ENCODE measurements around the gene GPR37.
A peak's percentile ranks its signal among the peaks of the same experiment; 100 is the strongest.

The GPR37 gene, protein sequence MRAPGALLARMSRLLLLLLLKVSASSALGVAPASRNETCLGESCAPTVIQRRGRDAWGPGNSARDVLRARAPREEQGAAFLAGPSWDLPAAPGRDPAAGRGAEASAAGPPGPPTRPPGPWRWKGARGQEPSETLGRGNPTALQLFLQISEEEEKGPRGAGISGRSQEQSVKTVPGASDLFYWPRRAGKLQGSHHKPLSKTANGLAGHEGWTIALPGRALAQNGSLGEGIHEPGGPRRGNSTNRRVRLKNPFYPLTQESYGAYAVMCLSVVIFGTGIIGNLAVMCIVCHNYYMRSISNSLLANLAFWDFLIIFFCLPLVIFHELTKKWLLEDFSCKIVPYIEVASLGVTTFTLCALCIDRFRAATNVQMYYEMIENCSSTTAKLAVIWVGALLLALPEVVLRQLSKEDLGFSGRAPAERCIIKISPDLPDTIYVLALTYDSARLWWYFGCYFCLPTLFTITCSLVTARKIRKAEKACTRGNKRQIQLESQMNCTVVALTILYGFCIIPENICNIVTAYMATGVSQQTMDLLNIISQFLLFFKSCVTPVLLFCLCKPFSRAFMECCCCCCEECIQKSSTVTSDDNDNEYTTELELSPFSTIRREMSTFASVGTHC

DNA sequence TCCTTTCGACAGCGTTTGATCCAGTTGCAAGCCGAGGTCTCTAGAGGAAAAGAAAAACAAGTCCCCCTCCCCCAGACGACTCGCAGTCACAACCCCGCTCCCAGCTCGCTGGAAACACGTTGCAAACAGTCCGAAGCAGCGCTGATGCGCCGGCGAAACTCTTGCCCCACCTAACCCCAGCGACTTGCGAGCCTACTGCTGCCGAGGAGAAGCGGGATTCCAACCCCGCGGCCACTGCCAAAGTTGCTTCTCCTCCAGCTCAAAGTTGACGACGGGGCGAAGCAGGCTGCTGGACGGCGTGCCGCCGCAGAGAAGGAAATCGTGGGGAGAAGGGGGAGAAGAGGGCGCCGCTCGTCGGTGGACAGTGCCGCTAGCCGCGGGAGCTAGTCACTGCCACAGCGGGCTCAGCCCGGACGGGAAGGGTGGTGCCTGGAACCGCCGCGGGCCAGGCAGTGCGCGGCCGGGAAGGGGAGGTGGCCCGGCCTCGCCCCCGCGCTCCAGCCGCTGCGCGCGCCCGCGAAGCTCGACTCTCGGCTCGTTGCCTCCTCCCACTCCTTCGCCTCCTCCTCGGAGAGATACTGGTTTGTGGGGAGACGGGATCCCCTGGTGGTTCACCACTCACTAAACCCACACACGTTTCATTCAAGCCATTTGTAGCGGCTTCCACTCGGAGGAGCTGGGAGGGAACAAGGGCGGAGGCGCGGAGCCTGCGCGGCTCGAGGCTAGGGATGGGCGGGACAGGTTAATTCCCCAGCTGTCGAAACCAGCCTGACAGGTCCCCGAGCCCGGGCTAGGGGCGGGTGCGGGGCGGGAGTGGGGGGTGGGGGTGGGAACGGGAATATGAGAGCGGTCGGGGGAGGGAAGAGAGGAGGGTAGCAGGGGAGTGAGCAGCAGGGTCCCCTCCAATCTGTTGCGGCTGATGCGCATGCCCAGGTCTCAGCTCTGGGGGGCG is at the start of gene GPR37:
Gene GPR37, minus strand, starts transcription at position 392 of the 952 bp plus-strand sequence. CDS start 816 bp downstream, outside the sequence.
- DNase-seq, result peak; percentile 56

DNA sequence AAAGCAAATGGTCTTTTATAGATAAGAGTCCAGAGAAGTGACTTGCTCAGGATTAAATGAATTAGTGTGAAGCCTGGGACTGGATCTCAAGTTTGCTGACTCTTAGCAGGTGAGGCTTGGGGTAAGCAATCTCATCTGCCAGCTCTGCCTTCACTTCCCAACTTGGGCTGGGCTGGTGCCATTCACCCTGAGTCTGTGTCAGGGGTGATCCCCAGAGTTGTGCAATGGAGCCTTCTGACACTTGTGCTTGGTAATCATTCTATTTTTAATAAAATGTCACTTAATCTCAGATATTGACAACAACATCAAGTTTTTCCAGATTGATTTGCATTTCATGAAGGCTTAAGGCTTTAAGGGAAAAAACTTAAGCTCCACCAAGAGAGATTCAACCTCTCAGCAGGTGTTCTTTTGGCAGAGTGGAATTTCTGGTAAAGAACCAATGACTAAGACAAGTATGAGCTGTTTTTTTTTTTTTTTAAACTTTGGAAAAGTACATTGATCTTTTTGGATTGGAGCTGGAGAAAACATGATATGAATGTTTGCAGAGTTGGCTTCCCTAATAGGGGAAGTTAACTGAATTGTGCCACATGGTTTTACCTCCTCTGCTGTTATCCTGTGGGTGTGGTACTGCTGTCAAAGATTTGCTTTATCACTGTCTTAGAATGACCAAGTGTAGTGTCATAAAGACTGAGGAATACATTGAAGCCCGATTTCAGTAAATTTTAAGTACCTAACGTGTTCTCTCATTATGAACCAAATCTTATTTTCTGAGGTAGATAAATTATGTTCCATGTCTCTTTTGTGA is 48.6 kb upstream of the GPR37 start:
- no peak for DNase-seq

DNA sequence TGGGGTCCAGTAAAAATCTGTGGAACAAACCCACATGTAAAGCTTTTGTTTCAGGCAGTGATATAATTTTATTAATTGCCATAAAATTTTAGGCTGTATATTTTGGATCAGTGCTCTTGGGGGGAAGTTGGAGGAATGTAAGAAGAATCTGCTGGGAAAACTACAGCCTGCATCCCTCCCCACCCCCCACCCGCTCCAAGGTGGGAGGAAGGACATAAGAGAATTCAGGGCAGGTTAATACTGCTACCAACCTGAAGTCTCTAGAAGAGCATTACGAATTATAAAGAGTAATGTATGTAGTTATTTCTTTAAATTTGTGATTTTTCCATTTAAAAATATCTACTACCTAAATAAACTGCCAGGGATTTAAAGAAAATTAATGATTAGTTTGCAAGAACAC is 47.2 kb upstream of the GPR37 start:
- DNase-seq, result no peak

DNA sequence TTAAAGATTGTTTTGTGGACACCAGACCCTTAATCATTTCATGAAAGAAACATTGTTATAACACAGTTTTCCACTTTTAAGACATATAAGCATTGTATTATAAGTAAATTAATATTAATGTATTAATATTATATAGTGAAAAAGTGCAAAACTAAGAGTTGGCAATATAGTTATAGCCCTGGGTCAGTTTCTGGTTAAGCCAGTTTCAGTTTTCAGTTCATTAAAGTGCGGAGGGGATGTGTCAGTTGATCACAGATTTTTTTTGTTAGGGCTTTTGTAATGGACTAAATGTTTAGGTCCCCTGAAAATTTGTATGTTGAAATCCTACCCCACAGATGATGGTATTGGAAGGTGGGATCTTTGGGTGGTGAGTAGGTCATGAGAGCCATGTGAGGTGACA is 45.7 kb upstream of the GPR37 start:
- DNase-seq, result no peak

DNA sequence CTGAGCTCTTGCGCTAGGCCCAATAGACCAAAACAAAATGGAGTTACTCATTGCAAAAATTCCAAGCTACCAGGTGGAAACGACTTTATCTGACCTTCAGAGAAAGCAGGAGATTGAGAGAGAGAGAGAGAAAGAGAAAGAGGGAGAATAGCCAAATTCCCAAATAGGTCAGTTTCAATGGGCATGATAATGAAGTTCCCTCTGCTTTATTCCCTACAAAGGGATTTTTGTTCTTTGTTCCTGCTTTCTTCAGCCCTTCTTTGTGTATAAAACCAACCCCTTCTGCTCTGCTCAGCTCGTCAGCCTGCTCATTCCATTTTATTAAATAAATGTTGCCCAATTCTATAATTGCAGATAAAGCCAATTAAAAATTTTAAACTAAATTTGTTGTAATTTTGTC is 45.0 kb upstream of the GPR37 start:
- DNase-seq, result no peak

DNA sequence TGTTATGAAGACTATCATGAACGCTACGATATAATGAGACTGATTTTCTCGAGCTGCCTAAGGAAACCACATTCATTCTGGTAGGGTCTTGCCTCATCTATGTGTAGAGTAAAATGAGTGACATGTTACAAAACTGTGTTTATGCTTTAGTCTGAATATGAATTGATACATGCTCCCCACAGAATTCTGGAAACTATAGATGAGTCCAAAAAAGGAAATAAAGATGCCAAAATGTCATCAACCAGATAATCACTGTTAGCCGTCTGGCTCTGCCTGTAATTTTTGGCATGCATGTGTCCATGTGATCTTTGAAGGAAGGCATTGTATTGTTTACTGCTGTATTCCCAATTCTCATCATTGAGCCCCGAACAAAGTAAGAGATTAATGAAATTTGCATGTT is 42.6 kb upstream of the GPR37 start:
- DNase-seq, result no peak

DNA sequence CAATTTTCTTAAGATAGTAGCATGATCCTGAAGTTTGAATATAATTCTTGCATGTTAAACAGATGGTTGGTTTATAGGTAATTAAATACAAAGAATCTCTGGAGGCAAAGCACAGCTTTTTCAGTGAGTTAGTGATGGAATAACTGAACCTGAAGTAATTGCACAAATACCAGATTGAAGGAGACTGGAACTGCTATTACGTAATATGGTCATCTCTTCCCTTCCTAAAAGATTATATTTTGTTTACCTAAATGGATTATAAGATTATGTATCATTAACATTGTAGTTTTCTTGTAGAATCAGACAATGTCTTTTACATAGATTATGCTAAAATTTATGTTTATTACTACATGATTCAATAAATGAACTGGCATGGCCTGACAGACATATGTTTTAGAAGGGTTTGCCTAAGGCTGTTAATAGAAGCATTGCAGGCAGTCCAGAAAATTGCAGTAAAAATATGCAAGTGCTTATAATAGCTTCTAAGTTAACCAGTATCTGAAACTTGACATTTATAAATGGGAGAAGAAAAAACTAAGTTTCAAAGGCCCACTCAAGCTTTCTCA is 35.8 kb upstream of the GPR37 start:
- no peak for DNase-seq

DNA sequence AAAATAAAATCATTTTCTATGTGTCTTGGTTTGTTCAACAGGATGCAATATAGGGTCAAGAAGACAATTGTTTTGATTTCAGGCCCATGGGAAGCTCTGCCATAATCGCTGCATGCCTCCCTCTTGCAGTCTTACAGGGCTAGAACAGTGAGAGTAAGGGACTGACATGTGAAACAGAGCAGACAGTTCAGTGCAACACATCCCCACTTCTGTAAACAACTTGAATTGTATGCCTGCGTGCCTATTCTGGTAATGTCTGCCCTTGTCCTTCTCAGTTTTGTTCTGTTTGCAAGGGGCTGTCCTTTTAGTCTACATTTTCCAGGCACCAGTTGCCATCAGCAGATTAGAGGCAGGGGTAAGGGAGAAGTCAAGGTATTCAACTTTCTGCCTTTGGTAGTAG is 34.8 kb upstream of the GPR37 start:
- DNase-seq, result no peak

DNA sequence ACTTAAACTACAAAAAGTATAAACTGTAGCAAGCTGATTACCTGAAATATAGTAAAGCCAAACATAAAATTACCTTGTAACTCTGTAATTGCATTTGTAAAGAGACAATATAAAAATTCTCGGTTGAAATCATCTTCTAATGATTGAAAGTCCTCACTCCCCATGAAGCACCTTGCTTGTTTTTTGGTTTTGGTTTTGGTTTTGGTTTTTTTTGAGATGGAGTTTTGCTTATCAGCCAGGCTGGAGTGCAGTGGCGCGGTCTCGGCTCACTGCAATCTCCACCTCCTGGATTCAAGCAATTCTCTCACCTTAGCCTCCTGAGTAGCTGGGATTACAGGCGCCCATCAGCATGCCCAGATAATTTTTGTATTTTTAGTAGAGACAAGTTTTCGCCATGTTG is 33.9 kb upstream of the GPR37 start:
- DNase-seq, result no peak

DNA sequence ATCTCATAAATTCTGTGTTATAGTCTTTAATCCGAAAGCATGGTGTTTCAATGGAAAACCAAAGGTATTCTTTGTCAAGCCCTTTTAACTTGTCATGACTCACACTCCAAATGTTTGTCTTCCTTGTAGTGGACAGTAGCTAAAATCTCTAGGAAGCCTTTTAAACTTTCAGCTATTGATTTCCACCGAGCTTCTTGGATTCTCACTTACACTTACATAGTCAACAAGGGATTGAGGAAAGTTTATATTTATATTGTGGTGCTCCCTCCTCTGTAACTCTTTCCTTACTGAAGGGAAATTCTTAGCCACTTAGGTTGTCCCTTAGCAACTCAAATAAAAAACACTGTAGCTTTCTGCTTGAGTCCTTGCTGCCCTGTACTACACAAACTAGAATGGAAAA is 31.2 kb upstream of the GPR37 start:
- no peak for DNase-seq

DNA sequence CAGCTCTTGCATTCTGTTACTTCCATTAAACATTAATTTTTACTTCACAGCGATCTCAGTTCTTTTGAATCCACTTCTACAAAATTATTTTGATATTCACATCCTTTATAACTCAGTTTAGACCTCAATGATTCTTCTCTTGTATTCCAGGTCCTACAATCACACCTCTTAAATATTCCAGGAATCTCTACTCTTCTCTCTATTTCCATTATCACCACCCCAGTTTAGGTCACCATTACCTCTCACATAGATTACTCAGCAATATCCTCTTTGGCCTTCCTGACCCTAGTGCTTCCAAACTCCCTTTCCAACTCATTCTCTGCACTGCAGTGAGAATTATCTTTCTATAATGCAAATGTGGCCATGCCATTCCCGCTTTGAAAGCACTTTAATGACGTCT is 27.1 kb upstream of the GPR37 start:
- DNase-seq, result no peak

DNA sequence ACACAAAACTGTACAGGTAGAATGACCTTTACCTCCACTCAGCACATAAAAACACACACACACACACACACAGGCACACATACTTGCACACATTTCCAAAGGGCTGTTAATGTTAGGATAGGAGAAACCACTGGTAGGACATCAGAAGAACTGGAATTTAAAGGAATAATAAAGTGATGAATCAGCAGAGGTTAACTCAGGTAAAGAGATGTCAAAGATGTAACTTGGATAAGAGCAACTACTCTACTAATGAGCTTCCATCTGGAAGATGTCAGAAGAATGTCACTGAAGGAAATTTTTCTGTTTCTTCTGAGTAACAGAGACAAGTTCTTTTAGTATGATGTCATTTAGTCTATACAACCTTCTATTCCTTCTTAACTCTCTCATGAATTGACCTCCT is 26.4 kb upstream of the GPR37 start:
- no peak for DNase-seq

DNA sequence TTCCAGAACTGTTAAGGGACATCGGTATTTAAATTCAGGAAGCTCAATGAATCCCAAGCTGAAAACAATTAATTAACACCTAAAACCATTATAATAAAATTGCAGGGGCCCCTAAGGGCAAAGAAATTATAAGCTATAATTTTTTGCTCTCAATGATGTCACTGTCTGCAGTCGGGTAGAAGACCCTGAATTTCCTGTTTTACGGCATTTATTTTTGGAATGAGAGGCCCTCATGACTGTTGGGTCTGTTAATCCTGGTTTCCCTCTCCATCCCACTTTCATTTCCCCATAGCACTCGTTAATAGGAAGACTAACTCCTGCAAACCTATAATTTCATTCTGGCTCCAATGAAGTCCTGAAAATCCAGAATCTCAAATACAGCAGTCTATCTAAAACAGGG is 25.8 kb upstream of the GPR37 start:
- DNase-seq, result no peak

DNA sequence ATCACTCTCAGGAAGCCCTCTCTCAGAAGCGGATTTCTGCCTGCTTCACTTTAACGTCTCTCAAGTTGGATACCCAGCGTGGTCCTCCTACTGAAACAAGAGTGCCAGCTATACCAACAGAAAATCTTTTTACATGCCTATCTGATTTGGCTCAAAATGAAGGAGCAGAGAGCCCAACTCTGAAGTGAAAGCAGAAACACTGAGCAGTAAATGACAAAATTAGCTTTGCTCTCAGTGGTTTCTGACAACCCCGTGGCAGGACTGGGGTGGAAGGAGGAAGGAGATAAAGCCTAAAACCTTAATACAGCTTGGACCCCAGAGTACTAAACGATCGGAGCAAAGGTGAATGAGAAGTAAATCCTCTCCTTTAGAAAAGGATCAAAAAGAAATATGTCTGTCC is 25.1 kb upstream of the GPR37 start:
- no peak for DNase-seq

DNA sequence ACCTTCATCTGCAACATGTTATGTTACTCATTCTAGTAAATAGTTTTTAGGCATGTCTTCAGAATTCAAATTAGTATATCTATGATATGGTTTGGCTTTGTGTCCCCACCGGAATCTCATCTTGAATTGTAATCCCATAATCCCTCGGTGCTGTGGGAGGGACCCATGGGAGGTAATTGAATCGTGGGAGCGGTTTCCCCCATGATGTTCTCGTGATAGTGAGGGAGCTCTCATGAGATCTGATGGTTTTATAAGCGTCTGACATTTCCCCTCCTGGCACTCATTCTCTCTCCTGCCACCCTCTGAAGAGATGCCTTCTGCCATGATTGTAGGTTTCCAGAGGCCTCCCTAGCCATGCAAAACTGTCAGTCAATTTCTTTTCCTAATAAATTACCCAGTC is 20.4 kb upstream of the GPR37 start:
- DNase-seq, result no peak

DNA sequence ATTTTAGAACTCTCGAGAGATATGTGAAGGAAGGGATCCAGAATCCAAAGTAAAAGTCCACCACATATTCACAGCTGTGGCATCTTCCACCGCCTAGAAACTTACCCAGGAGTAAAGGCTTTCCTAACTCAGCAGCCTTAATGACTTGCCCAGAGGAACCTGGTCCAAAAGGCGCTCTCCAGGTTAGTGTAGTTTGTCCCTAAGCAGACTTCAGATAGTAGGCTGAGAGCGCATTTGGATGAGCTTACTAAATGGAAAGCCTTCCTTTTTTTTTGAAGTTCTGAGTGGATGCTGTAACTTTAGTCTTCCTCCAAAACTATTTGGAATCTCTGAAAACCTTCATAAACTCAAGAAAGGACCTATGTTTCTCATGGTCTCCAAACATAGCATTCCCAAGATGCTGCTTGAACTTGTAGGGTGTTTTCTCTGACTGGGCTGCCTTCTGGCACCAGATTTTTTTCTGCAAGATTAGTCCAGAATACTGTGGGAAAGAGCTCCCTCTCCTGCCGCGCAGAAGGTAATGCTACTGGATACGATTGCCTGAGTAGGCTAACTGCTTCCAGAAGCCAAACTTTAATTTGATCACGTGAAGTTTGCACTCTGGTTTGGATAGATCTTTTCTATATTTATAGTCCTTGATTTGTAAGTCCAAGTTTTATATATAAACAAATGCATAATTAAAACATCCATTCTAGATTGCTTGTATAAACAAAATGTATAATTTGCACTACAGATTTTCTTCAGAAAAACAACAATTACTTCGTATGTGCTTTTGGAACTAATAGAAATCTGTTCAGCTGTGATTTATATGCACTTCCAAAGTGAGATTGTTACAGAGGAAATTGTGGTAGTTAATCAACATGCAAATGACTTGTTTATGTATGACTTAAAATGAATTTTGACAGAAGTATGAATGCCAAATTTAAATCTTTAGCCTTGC is 19.6 kb upstream of the GPR37 start:
- DNase-seq, result peak; percentile 58

DNA sequence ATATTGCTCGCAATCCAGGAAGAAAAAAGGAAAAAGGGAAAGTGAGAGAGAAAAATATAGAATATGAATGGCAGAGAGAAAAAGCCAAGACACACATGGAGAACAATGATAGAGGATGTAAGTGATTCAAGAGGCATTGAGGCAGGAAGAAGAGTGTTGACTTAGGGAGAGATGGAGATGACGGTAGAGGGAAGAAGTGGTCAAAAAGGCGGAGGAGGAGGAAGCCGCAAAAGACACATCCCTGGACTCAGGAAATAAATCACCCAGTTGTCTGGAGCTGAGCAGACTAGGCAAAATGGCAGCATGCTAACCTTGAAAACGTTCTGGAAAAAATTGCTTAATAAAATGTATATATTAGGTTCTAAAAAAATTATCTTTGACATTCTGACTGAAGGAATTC is 17.7 kb upstream of the GPR37 start:
- no peak for DNase-seq

DNA sequence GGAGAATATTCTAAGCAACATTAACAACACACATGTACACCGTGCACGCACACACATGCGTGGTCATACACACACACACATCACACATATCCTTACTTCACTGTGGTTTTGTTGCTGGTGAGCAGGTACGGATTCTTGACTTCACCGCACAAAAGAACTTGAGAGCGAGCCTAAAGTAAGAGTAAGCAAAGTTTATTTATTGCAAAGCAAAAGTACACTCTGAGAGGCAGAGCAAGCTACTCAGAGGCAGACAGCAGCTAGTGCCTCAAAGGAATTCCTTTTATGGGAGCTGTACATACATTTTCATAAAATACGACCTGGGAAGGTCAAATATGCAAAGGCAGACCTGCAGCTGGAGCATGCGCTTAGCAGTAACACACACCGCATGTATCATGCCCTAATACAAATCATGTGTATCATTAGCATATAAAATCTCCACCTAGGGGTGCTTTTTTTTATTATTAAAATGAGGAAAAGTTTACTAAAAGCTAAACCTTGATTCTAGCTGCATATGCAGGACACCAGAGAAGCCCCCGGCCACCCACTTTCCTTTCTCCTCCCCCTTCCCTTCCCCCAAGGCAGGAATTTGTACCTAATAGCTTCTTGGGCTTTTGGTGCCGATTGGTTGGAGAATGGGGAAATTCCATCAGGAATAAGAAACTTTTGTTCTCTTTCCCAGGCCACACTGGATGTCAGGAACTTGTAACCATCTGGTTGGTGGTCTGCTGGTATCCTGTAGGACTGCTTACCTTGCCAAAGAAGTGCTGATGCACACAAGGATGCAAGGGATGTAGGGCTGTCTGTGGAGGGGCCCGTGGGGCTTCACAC is 16.5 kb upstream of the GPR37 start:
- no peak for DNase-seq

DNA sequence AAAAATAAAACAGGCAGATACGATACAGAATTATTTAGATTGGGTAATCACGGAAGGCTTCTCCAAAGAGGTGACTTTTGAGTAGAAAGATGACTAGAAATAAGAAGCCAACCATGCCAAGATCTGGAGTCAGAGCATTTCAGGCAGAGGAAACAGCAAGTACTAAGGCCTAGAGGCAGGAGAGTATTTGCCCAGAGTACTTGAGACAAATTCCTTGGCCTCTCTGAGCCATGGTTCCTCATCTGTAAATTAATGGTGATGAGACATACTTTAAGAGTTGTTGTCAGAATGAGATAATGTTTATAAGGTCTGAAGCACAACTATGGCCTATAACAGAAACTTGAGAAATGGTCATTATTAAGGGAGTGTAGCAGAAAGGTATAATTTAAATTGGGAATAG is 15.8 kb upstream of the GPR37 start:
- DNase-seq, result no peak

DNA sequence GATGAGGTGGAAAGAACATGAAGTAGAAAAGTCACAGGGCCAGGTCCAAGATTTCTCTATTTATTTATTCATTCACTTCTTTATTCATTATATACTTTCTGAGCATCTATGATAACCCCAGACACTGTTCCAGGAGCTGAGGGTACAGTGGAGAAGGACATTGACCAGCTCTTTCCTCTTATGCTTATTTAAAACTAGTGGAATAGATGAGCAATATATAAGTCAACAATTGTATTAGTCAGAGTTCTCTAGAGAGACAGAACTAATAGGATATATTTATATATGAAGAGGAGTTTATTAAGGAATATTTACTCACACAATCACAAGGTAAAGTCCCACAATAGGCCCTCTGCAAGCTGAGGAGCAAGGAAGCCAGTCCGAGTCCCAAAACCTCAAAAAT is 15.0 kb upstream of the GPR37 start:
- DNase-seq, result no peak
